GM12878 (cell line): ENCODE data around the gene ZCCHC3. TPM values are rescaled to one million over a fixed set of nuclear protein-coding genes. Genes with fewer than 3 reads are reported as not detected.
"Not testable (repeated sequence)": the region's sequence is repeated elsewhere in the genome, so short reads cannot be mapped to it uniquely, and the experiment has no call there.

Experiments
- ATAC-seq: fragments of 200-7000 bp; cut with Tn5 transposase; 3 replicates; pipeline ENCODE4 v1.9.1; 2020; ENCODE audit warnings: mild to moderate bottlenecking, moderate library complexity
- BruUV-seq: library from RNA; stranded (reverse); fragments of 400-500 nt; replicated peaks from 2 replicates; lab custom pipeline; 2021; lab: Mats Ljungman, UMichigan
- CTCF ChIA-PET: fragments of 300-600 bp; sonication (Branson Sonifier 250); formaldehyde crosslinking; extraction: SDS; loops from one replicate; lab custom pipeline; 2021; ENCODE audit warnings: inconsistent platforms; lab: Yijun Ruan, JAX
- POLR2A ChIA-PET: fragments of 350-600 bp; formaldehyde crosslinking; extraction: SDS; loops from one replicate; lab custom pipeline; 2021; ENCODE audit warnings: inconsistent platforms; lab: Charles Lee
- RAD21 ChIA-PET: fragments of 300-600 bp; sonication (Branson Sonifier 250); formaldehyde crosslinking; loops from one replicate; lab custom pipeline; 2023; ENCODE audit warnings: antibody characterized with exemption; ENCODE audit not compliant: unreplicated experiment; lab: Charles Lee
- SMC1A ChIA-PET: fragments of 300-600 bp; sonication (Branson Sonifier 250); formaldehyde crosslinking; loops from one replicate; lab custom pipeline; 2023; ENCODE audit not compliant: unreplicated experiment, uncharacterized antibody; lab: Charles Lee
- DNase-seq: peaks from one replicate; pipeline ENCODE4 v3.0.0-alpha.2; 2011; ENCODE audit warnings: low read depth, low spot score
- FAIRE-seq: peaks from 3 replicates; lab custom pipeline; 2011; peaks lifted over from hg19 to GRCh38; lab: Jason Lieb, UNC
- H2AFZ ChIP-seq: 2 replicates; pipeline ENCODE4 v1.6.0; 2011; ENCODE audit warnings: low read depth, low read length, control low read depth; ENCODE audit not compliant: control insufficient read depth
- H3K27ac ChIP-seq: 2 replicates; pipeline ENCODE4 v1.5.1; 2011; ENCODE audit warnings: control low read depth; ENCODE audit not compliant: control insufficient read depth, insufficient read depth
- H3K27me3 ChIP-seq, 2 experiments: replicated peaks in 1 of 2; 2 replicates each; pipeline versions ENCODE4 v1.6.0 to v1.6.1; 2011; ENCODE audit warnings: low read length in 1 of 2; ENCODE audit not compliant: control insufficient read depth in 2 of 2, insufficient read depth in 2 of 2
- H3K36me3 ChIP-seq, 2 experiments: 2 replicates each; pipeline ENCODE4 v1.5.1; 2011; ENCODE audit warnings: low read length in 1 of 2; ENCODE audit not compliant: control insufficient read depth in 2 of 2, insufficient read depth in 2 of 2
- H3K4me1 ChIP-seq: 2 replicates; pipeline ENCODE4 v1.6.1; 2011; ENCODE audit warnings: mild to moderate bottlenecking, low read length, moderate library complexity, mixed read lengths; ENCODE audit not compliant: control insufficient read depth, insufficient read depth
- H3K4me2 ChIP-seq: 2 replicates; pipeline ENCODE4 v1.6.0; 2011; ENCODE audit warnings: control low read depth; ENCODE audit not compliant: control insufficient read depth, insufficient read depth
- H3K4me3 ChIP-seq: fragments of 200-600 bp; sonication (generic); 2 replicates; pipeline ENCODE4 v1.5.1; 2016
- H3K79me2 ChIP-seq: 2 replicates; pipeline ENCODE4 v1.6.0; 2011; ENCODE audit warnings: low read length; ENCODE audit not compliant: control insufficient read depth, insufficient read depth
- H3K9ac ChIP-seq: 2 replicates; pipeline ENCODE4 v1.8.0; 2011; ENCODE audit warnings: low read length, control low read depth, mixed read lengths; ENCODE audit not compliant: control insufficient read depth, insufficient read depth
- H3K9me3 ChIP-seq: replicated peaks from 3 replicates; pipeline ENCODE4 v1.5.1; 2011; ENCODE audit warnings: mild to moderate bottlenecking, low read length; ENCODE audit not compliant: control insufficient read depth, insufficient read depth
- H4K20me1 ChIP-seq: 2 replicates; pipeline ENCODE4 v1.6.0; 2011; ENCODE audit not compliant: control insufficient read depth, insufficient read depth
- BHLHE40 ChIP-seq, 2 experiments: fragments of 450-650 bp in 1 of 2; IDR thresholded peaks; 2 replicates each; pipeline ENCODE4 v1.6.1; 2011 to 2017; ENCODE audit warnings: low read depth in 2 of 2, borderline replicate concordance in 1 of 2, improper control_type of control experiment in 1 of 2, low read length in 1 of 2, mild to moderate bottlenecking in 1 of 2
- FOXM1 ChIP-seq: IDR thresholded peaks from 2 replicates; pipeline ENCODE4 v1.6.1; 2012; ENCODE audit warnings: low read depth, mild to moderate bottlenecking, inconsistent platforms, low read length, moderate library complexity
- HCFC1 ChIP-seq: fragments of 150-350 bp; IDR thresholded peaks from 2 replicates; pipeline ENCODE4 v1.6.1; 2014; ENCODE audit warnings: low read length
- MXI1 ChIP-seq: fragments of 150-350 bp; IDR thresholded peaks from 2 replicates; pipeline ENCODE4 v1.6.1; 2011; ENCODE audit warnings: low read depth, mild to moderate bottlenecking, inconsistent platforms, low read length, improper control_type of control experiment
- RELA ChIP-seq: fragments of 450-650 bp; IDR thresholded peaks from 2 replicates; pipeline ENCODE4 v1.8.0; 2014; ENCODE audit warnings: borderline replicate concordance; ENCODE audit not compliant: partially characterized antibody
- TCF7 ChIP-seq: IDR thresholded peaks from 2 replicates; pipeline ENCODE4 v1.6.1; 2014; ENCODE audit warnings: antibody characterized with exemption, borderline replicate concordance
- ZBTB4 ChIP-seq: fragments of 450-650 bp; formaldehyde crosslinking; IDR thresholded peaks from 2 replicates; pipeline ENCODE4 v1.4.0; 2022; ENCODE audit warnings: mild to moderate bottlenecking, moderate library complexity
- WGBS: methylation state at CpG from one replicate; pipeline ENCODE4 v1.1.6; 2016; ENCODE audit warnings: low lambda C conversion rate; ENCODE audit not compliant: insufficient replicate concordance, insufficient coverage; ENCODE audit errors: missing lambda C conversion rate; 5-methylcytosine and 5-hydroxymethylcytosine counted together
- in situ Hi-C: fragments of 300-500 bp; cut with MboI; formaldehyde crosslinking; loops from 9 replicates; pipeline ENCODE4 v1.14.3; 2018; ENCODE audit warnings: mixed read lengths
- intact Hi-C: fragments of 100-400 bp; cut with micrococcal nuclease; formaldehyde crosslinking; loops from one replicate; pipeline ENCODE4 v1.14.2; 2022; ENCODE audit not compliant: unreplicated experiment
- polyA plus RNA-seq, 11 experiments: library from polyadenylated mRNA; depleted of rRNA in 4 of 11; unstranded in 6 of 11; stranded (reverse) in 5 of 11; fragments of >200 nt; fragmentation: Nextera tagmentation in 4 of 11; fragmentation: Illumina TruSeq in 1 of 11; extraction: Ambion mirVana in 4 of 11; extraction: Trizol in 1 of 11; gene quantifications; 1 replicate in 1 of 11; 2 replicates in 10 of 11; pipeline versions ENCODE4 v1.2.1 to v1.2.3, GENCODE V29; 2011 to 2016; ENCODE audit warnings: inconsistent platforms in 2 of 11, missing spikeins in 2 of 11, low read depth in 1 of 11
- total RNA-seq, 4 experiments: library from RNA; depleted of rRNA in 3 of 4; stranded (reverse); fragments of >200 nt in 3 of 4; fragmentation: Illumina TruSeq in 1 of 4; extraction: Trizol in 1 of 4; gene quantifications; 2 replicates each; pipeline versions ENCODE4 v1.2.1 to v1.2.3, GENCODE V29; 2013 to 2021

The ZCCHC3 gene
- total and polyA plus RNA-seq, 10 of the 15 experiments (the other 5 are each of a cell fraction or from before 2014, with no cell fraction given): 5.3 to 36.1 (median 17.2) TPM

GRCh38 chr20:252801-253200 is 44.6 kb upstream of the ZCCHC3 start:
- H3K4me3 ChIP-seq: no peak overlapping the region
- no peak for TF ChIP-seq ZBTB4 (CRISPR knock-in tag)
- TF ChIP-seq FOXM1: no peak
- no peak for TF ChIP-seq HCFC1
- no peak for TF ChIP-seq RELA
- no peak for TF ChIP-seq MXI1
- no peak for TF ChIP-seq TCF7
- no peak for TF ChIP-seq BHLHE40 (IDR thresholded peaks at IDR 0.05; ENCODE audit: borderline replicate concordance in 1 of 2, low read depth in 2 of 2, low read length in 1 of 2)
- TF ChIP-seq, all 136 proteins: peak for 0
- no peak overlapping the region for H3K27ac ChIP-seq
- no peak overlapping the region for H3K9ac ChIP-seq
- SMC1A ChIA-PET: interaction anchor here (1.2 kb wide), 1 partner anchor 9 kb away, joined by 4 read pairs; no protein-coding TSS in a partner anchor
- BruUV-seq: no TSS peak
- H3K9me3 ChIP-seq: no peaks in the 10 kb centered on the region
- H3K4me2 ChIP-seq: no peak overlapping the region
- POLR2A ChIA-PET: no interaction called here
- CTCF ChIA-PET: interaction anchor here (0.6 to 1.7 kb wide), 2 partner anchors 14 to 80 kb away, joined by 3 to 9 read pairs; no protein-coding TSS in a partner anchor
- H2AFZ ChIP-seq: no peak overlapping the region
- in situ Hi-C loops: no loop called here
- no peaks in the 10 kb centered on the region; a peak in 2 of 4 replicates for H3K27me3 ChIP-seq
- no peaks in the 10 kb centered on the region for H3K79me2 ChIP-seq
- ATAC-seq (no peak), FAIRE-seq (no peak), DNase-seq (no peak)
- H3K36me3 ChIP-seq: no peaks in the 10 kb centered on the region
- no peaks in the 10 kb centered on the region for H3K4me1 ChIP-seq
- no peaks in the 10 kb centered on the region for H4K20me1 ChIP-seq
- RAD21 ChIA-PET: interaction anchor here (1.2 kb wide), 1 partner anchor 11 kb away, joined by 3 read pairs; no protein-coding TSS in a partner anchor
- WGBS: 0% methylated on average over 2 of the region's 2 CpGs
- intact Hi-C loops: no loop called here

- H3K27ac ChIP-seq, H3K4me1 ChIP-seq, in situ Hi-C loops, H3K4me2 ChIP-seq, H4K20me1 ChIP-seq, DNase-seq, H3K9me3 ChIP-seq, H3K79me2 ChIP-seq, FAIRE-seq, H3K9ac ChIP-seq, H3K4me3 ChIP-seq, H3K27me3 ChIP-seq, intact Hi-C loops, ATAC-seq, BruUV-seq, POLR2A ChIA-PET, H3K36me3 ChIP-seq, H2AFZ ChIP-seq: not testable (repeated sequence)
- WGBS: 42% methylated on average over 6 of the region's 6 CpGs
- ChIA-PET SMC1A (interaction anchor here (1.2 kb wide), 1 partner anchor 10 kb away, joined by 4 read pairs; no protein-coding TSS in a partner anchor), CTCF (interaction anchor here (1.7 kb wide), 1 partner anchor 13 kb away, joined by 9 read pairs; no protein-coding TSS in a partner anchor), RAD21 (interaction anchor here (1.2 kb wide), 1 partner anchor 10 kb away, joined by 3 read pairs; no protein-coding TSS in a partner anchor)
Observed at GRCh38 chr20:253447-253846, 43.9 kb upstream of the ZCCHC3 start.
